GM23338 (cell line): ENCODE data around the gene SCYGR4.

Experiments used
- CTCF ChIP-seq, 2 experiments: fragments of 200-600 bp in 1 of 2; sonication (generic) in 1 of 2; conservative IDR thresholded peaks; 2 replicates each; pipeline versions ENCODE4 v1.5.1 to v1.6.1; 2016 to 2017; ENCODE audit warnings: antibody characterized with exemption in 2 of 2, low read depth in 2 of 2, mild to moderate bottlenecking in 2 of 2, moderate library complexity in 1 of 2
- EZH2 ChIP-seq: fragments of 200-600 bp; sonication (generic); IDR thresholded peaks from one replicate; pipeline ENCODE4 v1.8.0; 2017; ENCODE audit warnings: antibody characterized with exemption, mild to moderate bottlenecking, low read depth; ENCODE audit not compliant: unreplicated experiment
- EZH2phosphoT487 ChIP-seq: fragments of 200-600 bp; sonication (generic); IDR thresholded peaks from one replicate; pipeline ENCODE4 v1.8.1; 2018; ENCODE audit warnings: antibody characterized with exemption; ENCODE audit not compliant: unreplicated experiment
- JUNB ChIP-seq: IDR thresholded peaks from one replicate; pipeline ENCODE4 v1.6.1; 2016; ENCODE audit warnings: antibody characterized with exemption; ENCODE audit not compliant: unreplicated experiment
- NANOG ChIP-seq: IDR thresholded peaks from 2 replicates; pipeline ENCODE4 v1.6.1; 2016; ENCODE audit warnings: antibody characterized with exemption, borderline replicate concordance
- POLR2AphosphoS5 ChIP-seq: IDR thresholded peaks from 2 replicates; pipeline ENCODE4 v1.6.1; 2016; ENCODE audit warnings: antibody characterized with exemption, low read depth
- REST ChIP-seq: IDR thresholded peaks from one replicate; pipeline ENCODE4 v1.6.1; 2018; ENCODE audit warnings: antibody characterized with exemption; ENCODE audit not compliant: unreplicated experiment
- ZNF331 ChIP-seq: fragments of 250-450 bp; sonication (Bioruptor Pico); IDR thresholded peaks from 2 replicates; pipeline ENCODE4 v1.5.0; 2020; ENCODE audit warnings: low read depth, mild to moderate bottlenecking, moderate library complexity
- ZNF462 ChIP-seq: fragments of 250-450 bp; sonication (Bioruptor Pico); IDR thresholded peaks from 2 replicates; pipeline ENCODE4 v1.5.0; 2020; ENCODE audit warnings: mild to moderate bottlenecking, moderate library complexity

GRCh38 chr2:227597036-227597435 lies 20.3 kb upstream of the SCYGR4 start:
- TF ChIP-seq CTCF (conservative IDR thresholded peaks at IDR 0.05; ENCODE audit: low read depth in 2 of 2) (no peak), JUNB (no peak), POLR2AphosphoS5 (no peak), REST (no peak), EZH2 (no peak), EZH2phosphoT487 (no peak), ZNF462 (CRISPR knock-in tag) (no peak), NANOG (no peak), ZNF331 (CRISPR knock-in tag) (no peak)
